ENCODE data around the gene KRTAP10-6.

DNA sequence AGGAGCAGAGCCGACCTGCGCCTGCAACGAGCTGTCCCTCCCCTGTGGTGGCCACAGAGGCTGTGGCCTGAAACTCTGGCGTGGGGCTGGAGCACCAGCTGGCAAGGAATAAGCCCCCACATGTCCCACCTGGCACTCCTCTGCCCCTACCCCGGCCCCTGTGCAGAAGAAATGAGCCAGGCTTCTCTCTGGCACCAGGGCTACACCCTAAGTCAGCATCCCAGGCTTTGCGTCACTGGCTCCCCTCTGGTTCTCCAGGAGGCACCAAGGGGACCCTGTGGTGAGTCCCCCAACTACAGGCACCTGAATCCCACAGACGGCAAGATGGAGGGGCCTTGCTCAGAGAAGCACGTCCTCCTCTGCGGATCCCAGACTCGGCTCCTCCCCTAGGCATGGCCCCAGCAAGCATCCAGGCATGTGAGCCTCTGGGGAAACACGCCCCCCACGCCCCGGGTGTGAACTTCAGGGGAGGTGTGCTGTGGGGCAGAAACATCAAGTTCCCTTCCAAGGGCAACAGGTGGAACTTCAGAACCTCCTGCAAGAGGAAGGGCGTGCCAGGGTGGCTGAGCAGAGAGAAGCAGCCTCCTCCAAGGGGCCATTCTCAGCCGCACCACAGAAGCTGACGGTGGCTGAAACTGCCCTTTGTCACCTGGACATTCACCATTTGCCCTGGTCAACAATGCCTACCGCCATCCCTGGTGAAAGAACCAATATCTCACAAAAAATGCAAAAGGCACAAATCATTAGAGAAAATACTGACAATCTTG lies 11.0 kb upstream of the KRTAP10-6 start:
- TF ChIP-seq, protein P1, sequence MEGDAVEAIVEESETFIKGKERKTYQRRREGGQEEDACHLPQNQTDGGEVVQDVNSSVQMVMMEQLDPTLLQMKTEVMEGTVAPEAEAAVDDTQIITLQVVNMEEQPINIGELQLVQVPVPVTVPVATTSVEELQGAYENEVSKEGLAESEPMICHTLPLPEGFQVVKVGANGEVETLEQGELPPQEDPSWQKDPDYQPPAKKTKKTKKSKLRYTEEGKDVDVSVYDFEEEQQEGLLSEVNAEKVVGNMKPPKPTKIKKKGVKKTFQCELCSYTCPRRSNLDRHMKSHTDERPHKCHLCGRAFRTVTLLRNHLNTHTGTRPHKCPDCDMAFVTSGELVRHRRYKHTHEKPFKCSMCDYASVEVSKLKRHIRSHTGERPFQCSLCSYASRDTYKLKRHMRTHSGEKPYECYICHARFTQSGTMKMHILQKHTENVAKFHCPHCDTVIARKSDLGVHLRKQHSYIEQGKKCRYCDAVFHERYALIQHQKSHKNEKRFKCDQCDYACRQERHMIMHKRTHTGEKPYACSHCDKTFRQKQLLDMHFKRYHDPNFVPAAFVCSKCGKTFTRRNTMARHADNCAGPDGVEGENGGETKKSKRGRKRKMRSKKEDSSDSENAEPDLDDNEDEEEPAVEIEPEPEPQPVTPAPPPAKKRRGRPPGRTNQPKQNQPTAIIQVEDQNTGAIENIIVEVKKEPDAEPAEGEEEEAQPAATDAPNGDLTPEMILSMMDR (IDR thresholded peaks at IDR 0.05; ENCODE audit: insufficient read depth, low read length, poor library complexity, severe bottlenecking) = no peak
- no peak for TF ChIP-seq EZH2phosphoT487 (conservative IDR thresholded peaks at IDR 0.05; ENCODE audit: low read length)
